Epithelial cell of proximal tubule (primary cell): ENCODE results near the gene MRPL28. TPM values are rescaled to one million over a fixed set of nuclear protein-coding genes. Genes with fewer than 3 reads are reported as not detected.

Experiments used
- DNase-seq: peaks from one replicate; pipeline ENCODE4 v3.0.0-alpha.2; 2011; ENCODE audit warnings: low read depth
- H3K4me3 ChIP-seq: 2 replicates; pipeline ENCODE4 v1.5.1; 2011; ENCODE audit warnings: low read depth, mild to moderate bottlenecking, low read length
- total RNA-seq: library from RNA; depleted of rRNA; stranded (reverse); fragments of >200 nt; gene quantifications from 2 replicates; pipeline ENCODE4 v1.2.3, GENCODE V29; 2015
- TF ChIP-seq, protein P1 (sequence below): conservative IDR thresholded peaks from 2 replicates; pipeline ENCODE4 v1.5.1; 2012; ENCODE audit warnings: low read depth, mild to moderate bottlenecking, low read length

MRPL28 gene
- total RNA-seq, 1 donor from 2014 or later, result 188 TPM

DNA sequence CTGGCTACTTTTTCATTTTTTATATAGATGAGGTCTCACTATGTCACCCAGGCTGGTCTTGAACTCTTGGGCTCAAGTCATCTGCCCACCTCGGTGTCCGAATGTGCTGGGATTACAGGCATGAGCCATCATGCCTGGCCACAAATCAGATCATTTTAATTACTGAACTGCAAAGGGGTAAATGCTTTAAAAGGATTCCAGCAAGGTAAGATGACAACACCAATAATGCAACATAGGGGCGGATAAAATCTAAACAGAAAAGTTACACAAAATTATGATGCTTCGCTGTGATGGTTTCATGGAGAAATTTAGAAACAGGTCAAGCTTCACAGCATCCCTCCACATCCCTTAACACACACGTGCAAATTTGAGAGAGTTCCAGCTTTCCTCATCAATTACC, 50.1 kb downstream of the MRPL28 start:
- TF ChIP-seq, protein P1, sequence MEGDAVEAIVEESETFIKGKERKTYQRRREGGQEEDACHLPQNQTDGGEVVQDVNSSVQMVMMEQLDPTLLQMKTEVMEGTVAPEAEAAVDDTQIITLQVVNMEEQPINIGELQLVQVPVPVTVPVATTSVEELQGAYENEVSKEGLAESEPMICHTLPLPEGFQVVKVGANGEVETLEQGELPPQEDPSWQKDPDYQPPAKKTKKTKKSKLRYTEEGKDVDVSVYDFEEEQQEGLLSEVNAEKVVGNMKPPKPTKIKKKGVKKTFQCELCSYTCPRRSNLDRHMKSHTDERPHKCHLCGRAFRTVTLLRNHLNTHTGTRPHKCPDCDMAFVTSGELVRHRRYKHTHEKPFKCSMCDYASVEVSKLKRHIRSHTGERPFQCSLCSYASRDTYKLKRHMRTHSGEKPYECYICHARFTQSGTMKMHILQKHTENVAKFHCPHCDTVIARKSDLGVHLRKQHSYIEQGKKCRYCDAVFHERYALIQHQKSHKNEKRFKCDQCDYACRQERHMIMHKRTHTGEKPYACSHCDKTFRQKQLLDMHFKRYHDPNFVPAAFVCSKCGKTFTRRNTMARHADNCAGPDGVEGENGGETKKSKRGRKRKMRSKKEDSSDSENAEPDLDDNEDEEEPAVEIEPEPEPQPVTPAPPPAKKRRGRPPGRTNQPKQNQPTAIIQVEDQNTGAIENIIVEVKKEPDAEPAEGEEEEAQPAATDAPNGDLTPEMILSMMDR, result no peak
- DNase-seq, result no peak
- H3K4me3 ChIP-seq, result no peak overlapping the region

DNA sequence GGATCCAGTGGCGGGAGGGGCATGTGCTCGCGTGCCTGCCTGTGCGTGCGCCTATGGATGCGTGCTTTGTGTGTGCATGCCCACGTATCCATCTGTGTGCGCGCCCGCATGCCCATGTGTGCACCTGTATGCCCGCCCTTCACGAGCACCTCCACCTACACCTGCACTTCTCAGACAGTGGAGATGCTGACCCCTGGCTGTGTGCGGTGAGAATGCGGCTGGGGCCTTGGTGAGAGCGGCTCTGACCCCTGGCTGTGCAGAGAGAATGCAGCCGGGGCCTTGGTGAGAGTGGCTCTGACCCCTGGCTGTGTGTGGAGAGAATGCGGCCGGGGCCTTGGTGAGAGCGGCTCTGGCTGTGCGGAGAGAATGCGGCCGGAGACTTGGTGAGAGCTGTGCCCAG, 51.7 kb downstream of the MRPL28 start:
- TF ChIP-seq, protein P1, result no peak
- H3K4me3 ChIP-seq, result no peak overlapping the region
- DNase-seq, result no peak

DNA sequence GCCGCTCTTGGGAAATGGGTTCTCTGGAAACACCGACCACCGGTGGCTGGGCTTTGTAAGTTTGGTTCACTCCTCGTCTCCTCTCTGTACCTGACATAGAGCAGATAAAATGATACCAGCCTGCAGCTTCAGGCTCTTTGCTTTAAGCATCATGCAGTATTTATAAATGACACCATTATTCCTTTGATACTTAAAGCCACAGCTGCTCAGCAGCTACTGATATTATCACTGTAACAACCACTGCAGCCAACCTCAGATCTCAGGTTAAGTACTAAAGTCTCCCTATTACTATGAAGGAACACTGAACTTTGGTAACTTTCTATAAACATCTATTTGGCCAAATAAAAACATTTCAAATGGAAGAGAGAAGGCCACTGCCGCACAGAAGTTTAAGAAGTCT, 52.8 kb downstream of the MRPL28 start:
- TF ChIP-seq, protein P1, result no peak
- H3K4me3 ChIP-seq, result no peak overlapping the region
- DNase-seq, result no peak

Other genes with a start within 250 kb of the MRPL28 start
- 12.2 and 14.4 TPM in 2 replicates for gene NPRL3, start 231.9 kb downstream of the MRPL28 start, total RNA-seq
- gene HBZ, start 217.9 kb downstream of the MRPL28 start, total RNA-seq, result not detected in 2 replicates
- not detected in 2 replicates for gene HBM, start 204.6 kb downstream of the MRPL28 start, total RNA-seq
- not detected in 2 replicates for gene HBA2, start 197.7 kb downstream of the MRPL28 start, total RNA-seq
- not detected in 2 replicates for gene HBA1, start 193.9 kb downstream of the MRPL28 start, total RNA-seq
- 1.5 and 12.1 TPM in 2 replicates for gene HBQ1, start 190.1 kb downstream of the MRPL28 start, total RNA-seq
- 49.3 and 77.6 TPM in 2 replicates for gene LUC7L, start 141.1 kb downstream of the MRPL28 start, total RNA-seq
- 67.3 and 87.6 TPM in 2 replicates for gene FAM234A, start 135.7 kb downstream of the MRPL28 start, total RNA-seq
- gene RGS11, start 94.6 kb downstream of the MRPL28 start, total RNA-seq, result 1.0 TPM in 1 of 2 replicates, not detected in the other
- gene ARHGDIG, start 89.9 kb downstream of the MRPL28 start, total RNA-seq, result 0.29 TPM in 1 of 2 replicates, not detected in the other
- gene PDIA2, start 87.4 kb downstream of the MRPL28 start, total RNA-seq, result not detected in 2 replicates
- gene AXIN1, start 17.8 kb downstream of the MRPL28 start, total RNA-seq, result 33.9 and 36.0 TPM in 2 replicates
- 69.3 and 87.2 TPM in 2 replicates for gene PGAP6, start 11.4 kb upstream of the MRPL28 start, total RNA-seq
- gene NME4, start 26.7 kb upstream of the MRPL28 start, total RNA-seq, result 82.3 and 93.2 TPM in 2 replicates
- 12.9 and 20.8 TPM in 2 replicates for gene DECR2, start 31.3 kb upstream of the MRPL28 start, total RNA-seq
- gene RAB11FIP3, start 55.1 kb upstream of the MRPL28 start, total RNA-seq, result 26.6 and 29.1 TPM in 2 replicates
- 54.4 and 75.1 TPM in 2 replicates for gene CAPN15, start 157.2 kb upstream of the MRPL28 start, total RNA-seq
- gene PRR35, start 189.9 kb upstream of the MRPL28 start, total RNA-seq, result not detected in 2 replicates
- 0.35 and 0.51 TPM in 2 replicates for gene NHLRC4, start 196.5 kb upstream of the MRPL28 start, total RNA-seq
- gene PIGQ, start 199.4 kb upstream of the MRPL28 start, total RNA-seq, result 45.3 and 60.9 TPM in 2 replicates
- gene RAB40C, start 219.5 kb upstream of the MRPL28 start, total RNA-seq, result 9.9 and 16.6 TPM in 2 replicates